B cell (primary cell): ENCODE results near the gene FBXL13.
"Not testable (repeated sequence)": the region's sequence is repeated elsewhere in the genome, so short reads cannot be mapped to it uniquely, and the experiment has no call there.

ENCODE experiments used
- CTCF ChIP-seq: fragments of 200-600 bp; IDR thresholded peaks from one replicate; pipeline ENCODE4 v1.8.0; 2022; ENCODE audit warnings: antibody characterized with exemption, mild to moderate bottlenecking
- EZH2 ChIP-seq: IDR thresholded peaks from 2 replicates; pipeline ENCODE4 v1.6.1; 2012; ENCODE audit warnings: borderline replicate concordance, low read depth, mild to moderate bottlenecking, moderate library complexity, low read length; ENCODE audit not compliant: insufficient read depth, poor library complexity, severe bottlenecking

GRCh38 chr7:102788770-102789169 lies 285.8 kb downstream of the FBXL13 start:
- TF ChIP-seq CTCF, EZH2: not testable (repeated sequence)
